ENCODE data around the gene SPDL1. TPM values are rescaled to one million over a fixed set of nuclear protein-coding genes. Genes with fewer than 3 reads are reported as not detected.

SPDL1 gene
- total and polyA plus RNA-seq, 4 donors, result 0.89 to 11.5 (median 3.0) TPM

GRCh38 chr5:169580964-169581363 is 2.6 kb upstream of the SPDL1 start:
- H3K9me3 ChIP-seq (ENCODE audit: control insufficient read depth in 4 of 4, low read length in 3 of 4), result no peaks in the 10 kb centered on the region
- DNase-seq (ENCODE audit: low spot score), result no peak
- TF ChIP-seq NR2F2 (IDR thresholded peaks at IDR 0.05) (no peak), TAF1 (conservative IDR thresholded peaks at IDR 0.05) (no peak), MAX (IDR thresholded peaks at IDR 0.05) (no peak), SP1 (IDR thresholded peaks at IDR 0.05) (no peak), REST (IDR thresholded peaks at IDR 0.05) (no peak), EGR1 (IDR thresholded peaks at IDR 0.05; ENCODE audit: low read depth in 2 of 2) (no peak), FOXA1 (IDR thresholded peaks at IDR 0.05) (no peak), HNF4A (conservative IDR thresholded peaks at IDR 0.05) (no peak), GABPA (IDR thresholded peaks at IDR 0.05 in 1 of 2, conservative IDR thresholded peaks at IDR 0.05 in 1 of 2) (no peak), YY1 (IDR thresholded peaks at IDR 0.05) (no peak), RXRA (IDR thresholded peaks at IDR 0.05) (no peak), FOXA2 (IDR thresholded peaks at IDR 0.05) (no peak), JUND (IDR thresholded peaks at IDR 0.05) (no peak), RAD21 (IDR thresholded peaks at IDR 0.05) (no peak), HNF4G (IDR thresholded peaks at IDR 0.05) (no peak), ZBTB33 (IDR thresholded peaks at IDR 0.05) (no peak)
- no peak overlapping the region for H3K27ac ChIP-seq (ENCODE audit: low read depth in 1 of 2, low read length in 2 of 2)
- no peaks in the 10 kb centered on the region for H3K36me3 ChIP-seq (ENCODE audit: control insufficient read depth in 4 of 4, insufficient read depth in 3 of 4, low read depth in 1 of 4, low read length in 3 of 4)
- H3K4me3 ChIP-seq (ENCODE audit: low read depth in 1 of 3, low read length in 3 of 3), result no peak overlapping the region
- 74% methylated on average over 5 of the region's 5 CpGs for WGBS
- peaks cover 0 to 11% (median 4%) of the 10 kb centered on the region in 4 donors for H3K4me1 ChIP-seq (ENCODE audit: control insufficient read depth in 4 of 4, insufficient read depth in 4 of 4, low read length in 3 of 4)
- peaks cover 0 to 8% (median 0%) of the 10 kb centered on the region in 4 donors for H3K27me3 ChIP-seq (ENCODE audit: control insufficient read depth in 4 of 4, insufficient read depth in 4 of 4, low read length in 3 of 4)
- H3K9ac ChIP-seq (ENCODE audit: low read depth in 1 of 2, low read length in 2 of 2), result no peak overlapping the region

GRCh38 chr5:169581580-169582227 is 1.9 kb upstream of the SPDL1 start:
- DNase-seq (ENCODE audit: low spot score), result peak; percentile 52
- H3K9me3 ChIP-seq (ENCODE audit: control insufficient read depth in 4 of 4, low read length in 3 of 4), result no peaks in the 10 kb centered on the region
- no peaks in the 10 kb centered on the region for H3K36me3 ChIP-seq (ENCODE audit: control insufficient read depth in 4 of 4, insufficient read depth in 3 of 4, low read depth in 1 of 4, low read length in 3 of 4)
- no peak overlapping the region for H3K9ac ChIP-seq (ENCODE audit: low read depth in 1 of 2, low read length in 2 of 2)
- peaks cover 0 to 11% (median 4%) of the 10 kb centered on the region in 4 donors for H3K4me1 ChIP-seq (ENCODE audit: control insufficient read depth in 4 of 4, insufficient read depth in 4 of 4, low read length in 3 of 4)
- peaks cover 0 to 3% (median 0%) of the 10 kb centered on the region in 4 donors for H3K27me3 ChIP-seq (ENCODE audit: control insufficient read depth in 4 of 4, insufficient read depth in 4 of 4, low read length in 3 of 4)
- H3K27ac ChIP-seq (ENCODE audit: low read depth in 1 of 2, low read length in 2 of 2), result no peak overlapping the region
- no peak overlapping the region for H3K4me3 ChIP-seq (ENCODE audit: low read depth in 1 of 3, low read length in 3 of 3)
- 17% methylated on average over 6 of the region's 6 CpGs for WGBS
- TF ChIP-seq EGR1 (IDR thresholded peaks at IDR 0.05; ENCODE audit: low read depth in 2 of 2) (no peak), MAX (IDR thresholded peaks at IDR 0.05) (no peak), RXRA (IDR thresholded peaks at IDR 0.05) (peak in 1 of 2 donors; percentile 15), GABPA (IDR thresholded peaks at IDR 0.05 in 1 of 2, conservative IDR thresholded peaks at IDR 0.05 in 1 of 2) (no peak), SP1 (IDR thresholded peaks at IDR 0.05) (no peak), ZBTB33 (IDR thresholded peaks at IDR 0.05) (no peak), JUND (IDR thresholded peaks at IDR 0.05) (peak in 1 of 2 donors; percentile 22), YY1 (IDR thresholded peaks at IDR 0.05) (no peak), CTCF (IDR thresholded peaks at IDR 0.05; ENCODE audit: low read depth, low read length, missing input control) (peak; percentile 79), FOXA2 (IDR thresholded peaks at IDR 0.05) (no peak), HNF4A (conservative IDR thresholded peaks at IDR 0.05) (peak; percentile 35 to 62), HNF4G (IDR thresholded peaks at IDR 0.05) (peak; percentile 5), NR2F2 (IDR thresholded peaks at IDR 0.05) (peak; percentile 18), ATF3 (IDR thresholded peaks at IDR 0.05) (no peak), FOXA1 (IDR thresholded peaks at IDR 0.05) (no peak), RAD21 (IDR thresholded peaks at IDR 0.05) (peak; percentile 71 to 83)

Data from liver (tissue), 9 donors.